CD1c-positive myeloid dendritic cell (primary cell): Measurements from ENCODE around the gene ZNF282.
"Not testable (repeated sequence)": the region's sequence is repeated elsewhere in the genome, so short reads cannot be mapped to it uniquely, and the experiment has no call there.

Experiments
- DNase-seq: peaks from one replicate; pipeline ENCODE4 v3.0.0-alpha.2; 2016; ENCODE audit errors: extremely low spot score

ZNF282 gene

DNA sequence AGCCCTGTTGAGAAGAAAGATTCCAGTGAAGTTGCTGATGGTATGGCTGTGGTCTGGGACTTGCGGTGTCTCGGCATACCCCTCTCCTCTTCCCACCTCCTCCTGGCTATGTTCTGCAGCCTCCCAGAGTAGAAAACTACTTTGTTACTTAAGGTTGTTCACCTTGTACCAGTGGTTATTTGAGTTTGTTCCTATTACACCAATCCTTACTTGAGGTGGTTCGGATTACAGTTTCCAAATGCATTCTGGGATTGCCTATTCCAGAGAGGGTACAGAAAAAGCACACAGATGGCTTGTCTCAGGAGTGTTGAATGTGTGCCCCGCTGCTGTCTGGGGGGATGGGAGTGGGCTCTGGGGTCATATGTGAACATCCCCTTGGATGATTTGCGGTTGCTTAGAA, 59.8 kb downstream of the ZNF282 start:
- no peak for DNase-seq

DNA sequence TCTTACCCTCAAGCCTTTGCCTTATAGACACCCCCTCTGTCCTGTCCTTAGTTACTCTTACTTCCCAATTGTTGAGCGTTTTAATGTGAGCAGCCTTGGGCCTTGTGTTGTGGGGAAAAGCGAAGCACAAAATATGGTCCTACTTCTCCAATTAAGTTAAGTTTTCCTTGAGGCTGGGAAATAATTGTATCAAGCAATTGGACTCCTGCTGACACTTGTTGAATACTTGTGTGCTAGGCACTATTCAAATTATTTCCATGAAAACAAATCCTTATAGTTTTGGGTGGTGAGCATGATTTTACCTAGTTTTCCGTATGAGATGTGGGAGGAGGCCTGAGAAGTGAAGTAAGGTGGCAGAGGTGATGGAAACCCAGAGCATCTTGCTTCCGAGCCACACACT, 61.2 kb downstream of the ZNF282 start:
- DNase-seq, result no peak

DNA sequence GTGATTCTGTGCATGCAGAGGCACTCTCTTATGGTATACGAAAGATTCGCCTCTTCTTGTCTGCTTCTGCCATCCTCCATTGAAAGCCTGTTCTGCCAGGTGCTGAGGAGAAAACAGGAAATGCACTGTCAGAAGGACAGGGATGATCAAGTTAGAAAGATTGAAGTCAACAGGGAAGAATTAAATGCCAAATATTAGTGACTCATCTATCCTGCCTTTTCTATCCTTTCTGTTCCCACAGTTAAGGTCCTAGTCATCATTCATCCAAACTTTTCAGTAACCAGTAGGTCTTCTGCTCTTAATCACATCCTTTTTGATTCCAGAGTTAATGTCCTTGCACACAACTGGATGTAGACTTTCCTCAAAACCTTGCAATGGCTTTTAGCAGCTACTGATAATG, 61.8 kb downstream of the ZNF282 start:
- no peak for DNase-seq

DNA sequence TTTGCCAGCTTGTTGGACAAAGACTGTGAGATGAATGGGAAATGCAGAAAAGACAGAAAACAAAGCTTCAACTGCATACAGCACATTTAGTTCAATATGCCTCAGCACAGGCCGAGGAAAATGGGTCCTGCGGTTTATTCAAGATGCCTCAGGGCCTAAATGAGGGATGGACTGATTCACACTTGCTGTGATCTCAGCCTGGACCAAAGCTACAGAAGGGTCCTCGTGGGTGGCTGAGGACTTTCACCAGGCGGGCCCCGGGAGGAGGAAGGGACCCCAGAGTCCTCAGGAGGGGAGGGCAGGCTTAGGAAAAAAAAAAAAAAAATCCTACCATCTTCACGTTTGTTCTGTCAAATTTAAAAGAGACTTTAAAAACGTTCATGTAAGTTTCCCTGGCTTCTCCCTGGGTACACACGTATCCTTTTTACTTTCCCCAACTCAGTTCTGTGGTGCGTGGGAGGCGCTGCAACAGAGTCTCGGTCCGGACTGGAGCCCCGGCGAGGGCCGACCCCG, 66.0 kb downstream of the ZNF282 start:
- DNase-seq, result no peak

DNA sequence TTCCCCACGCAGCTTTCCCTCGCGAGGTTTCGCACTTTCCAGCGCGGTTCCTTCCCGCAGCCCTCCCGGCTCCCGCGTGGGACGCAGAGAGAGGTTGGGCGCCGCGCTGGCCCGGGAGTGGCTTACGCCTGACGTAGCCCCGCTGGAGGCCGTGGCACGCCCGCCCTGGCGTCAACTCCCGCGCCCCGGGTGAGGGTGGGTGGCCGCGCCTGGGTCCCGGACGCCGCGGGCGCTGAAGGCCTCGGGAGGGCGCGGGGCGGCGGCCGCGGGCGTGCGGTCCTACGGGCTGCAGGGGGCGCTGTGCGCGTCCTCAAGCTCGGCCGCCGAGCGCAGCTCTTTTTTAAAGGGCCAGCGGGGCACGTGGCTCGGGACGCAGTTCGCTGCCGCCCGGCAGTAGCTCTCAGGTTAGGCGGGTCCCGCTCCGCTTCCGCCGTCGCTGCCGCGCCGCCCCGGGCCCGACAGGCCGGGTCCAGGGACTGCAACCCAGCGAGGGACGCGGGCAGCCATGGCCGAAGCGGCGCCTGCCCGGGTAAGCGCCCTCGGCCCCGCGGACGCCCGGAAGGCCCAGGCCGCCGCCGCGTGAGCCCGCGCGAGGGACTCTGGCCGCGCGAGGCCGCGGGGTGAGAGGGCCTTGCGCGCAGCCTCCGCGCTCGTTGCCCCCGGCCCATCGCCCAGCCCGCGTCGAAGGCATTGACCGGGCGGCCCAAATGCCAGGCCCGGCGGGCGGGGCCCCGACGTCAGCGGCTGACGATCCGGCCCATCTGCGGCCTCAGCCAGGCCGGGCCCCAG, 66.7 kb downstream of the ZNF282 start, which contains the start of gene ZNF783:
TSS of gene ZNF783 (plus strand) at position 368 of the 789 bp plus-strand sequence. CDS start at position 506, 138 bp downstream.
- DNase-seq, result peak; percentile 95

DNA sequence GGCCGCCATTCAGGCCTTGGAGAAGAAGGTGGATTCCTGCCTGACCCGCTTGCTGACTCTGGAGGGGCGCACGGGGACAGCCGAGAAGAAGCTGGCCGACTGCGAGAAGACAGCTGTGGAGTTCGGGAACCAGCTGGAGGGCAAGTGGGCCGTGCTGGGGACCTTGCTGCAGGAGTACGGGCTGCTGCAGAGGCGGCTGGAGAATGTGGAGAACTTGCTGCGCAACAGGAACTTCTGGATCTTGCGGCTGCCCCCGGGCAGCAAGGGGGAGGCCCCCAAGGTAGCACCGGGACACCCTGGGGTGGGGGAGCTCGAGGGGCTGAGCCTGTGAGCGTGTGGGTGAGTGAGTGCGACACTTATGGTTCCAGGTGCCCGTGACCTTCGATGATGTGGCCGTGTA, 71.1 kb downstream of the ZNF282 start:
- DNase-seq, result no peak

DNA sequence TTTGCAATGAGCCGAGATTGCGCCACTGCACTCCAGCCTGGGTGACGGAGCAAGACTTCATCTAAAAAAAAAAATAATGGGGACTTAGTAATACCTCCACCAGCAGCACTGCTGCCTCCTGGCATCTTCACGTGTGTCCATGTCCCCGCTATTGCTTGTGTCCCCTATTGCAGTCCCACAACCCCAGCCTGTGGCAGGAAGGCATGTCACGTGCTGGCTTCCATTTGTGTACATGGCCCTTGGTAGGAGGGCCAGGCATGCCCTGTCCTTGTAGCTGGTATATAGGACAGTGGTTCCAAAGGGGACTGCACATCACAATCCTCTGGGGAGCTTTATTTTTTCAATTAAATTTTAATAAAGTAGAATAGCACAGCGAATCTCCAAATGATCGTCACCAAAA, 72.4 kb downstream of the ZNF282 start:
- no peak for DNase-seq

DNA sequence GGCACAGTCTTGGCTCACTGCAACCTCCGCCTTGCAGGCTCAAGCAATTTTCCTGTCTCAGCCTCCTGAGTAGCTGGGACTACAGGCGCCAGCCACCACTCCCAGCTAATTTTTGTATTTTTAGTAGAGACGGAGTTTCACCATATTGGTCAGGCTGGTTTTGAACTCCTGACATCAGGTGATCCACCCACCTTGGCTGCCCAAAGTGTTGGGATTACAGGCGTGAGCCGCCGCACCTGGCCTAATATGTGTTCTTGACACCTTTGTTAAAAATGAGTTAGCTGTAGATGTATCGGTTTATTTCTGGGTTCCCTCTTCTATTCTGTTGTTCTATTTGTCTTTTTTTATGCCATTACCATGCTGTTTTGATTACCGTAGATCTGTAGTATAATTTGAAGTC, 79.1 kb downstream of the ZNF282 start:
- not testable (repeated sequence) for DNase-seq
